Naive thymus-derived CD8-positive, alpha-beta T cell (primary cell): ENCODE results near the gene GCH1. TPM values are rescaled to one million over a fixed set of nuclear protein-coding genes. Genes with fewer than 3 reads are reported as not detected.

ENCODE experiments used
- ATAC-seq, 2 donors: fragments of 150-1000 bp; cut with Tn5 transposase in 1 of 2; sonication (Bioruptor Pico), chemical (Tn5 transposase) in 1 of 2; 1 replicate in 1 of 2; 2 replicates in 1 of 2; pipeline ENCODE4 v1.10.0; 2021; ENCODE audit warnings: mild to moderate bottlenecking in 2 of 2, moderate library complexity in 2 of 2
- POLR2A ChIA-PET: fragments of 350-600 bp; sonication (Branson Sonifier 250); formaldehyde crosslinking; loops from one replicate; lab custom pipeline; 2021; ENCODE audit warnings: antibody characterized with exemption; lab: Charles Lee
- DNase-seq, 10 donors: peaks; one replicate each; pipeline versions ENCODE4 v3.0.0 to v3.0.0-alpha.2; 2020 to 2022
- H3K27ac Mint-ChIP-seq, 10 donors: one replicate each; pipeline ENCODE4 v1.8.0; 2020 to 2022; ENCODE audit warnings: mild to moderate bottlenecking in 10 of 10, mixed read lengths in 10 of 10, moderate library complexity in 4 of 10, inconsistent platforms in 1 of 10
- H3K27me3 Mint-ChIP-seq, 5 donors: one replicate each; pipeline ENCODE4 v1.8.0; 2021 to 2022; ENCODE audit warnings: mixed read lengths in 5 of 5
- H3K36me3 Mint-ChIP-seq, 3 donors: one replicate each; pipeline ENCODE4 v1.8.0; 2020 to 2022; ENCODE audit warnings: mixed read lengths in 3 of 3, mild to moderate bottlenecking in 2 of 3, inconsistent platforms in 1 of 3
- H3K4me1 Mint-ChIP-seq, 4 donors: one replicate each; pipeline ENCODE4 v1.8.0; 2021 to 2022; ENCODE audit warnings: mixed read lengths in 4 of 4
- H3K4me3 Mint-ChIP-seq, 10 donors: one replicate each; pipeline ENCODE4 v1.8.0; 2020 to 2022; ENCODE audit warnings: mild to moderate bottlenecking in 10 of 10, mixed read lengths in 10 of 10, moderate library complexity in 6 of 10, inconsistent platforms in 1 of 10
- H3K9me3 Mint-ChIP-seq, 9 donors: one replicate each; pipeline ENCODE4 v1.8.0; 2020 to 2022; ENCODE audit warnings: mixed read lengths in 9 of 9, mild to moderate bottlenecking in 3 of 9, inconsistent platforms in 1 of 9, moderate library complexity in 1 of 9
- microRNA-seq: library from miRNA; unstranded; fragments of <30 nt; microRNA quantifications from one replicate; pipeline ENCODE4 v1.2.0, GENCODE V29; 2022; ENCODE audit warnings: borderline microRNAs expressed
- polyA plus RNA-seq, 3 donors: library from polyadenylated mRNA; unstranded; fragments of 300-500 nt; fragmentation: Illumina TruSeq; gene quantifications; one replicate each; pipeline ENCODE4 v1.2.3, GENCODE V29; 2021
- total RNA-seq, 8 experiments: library from RNA in 2 of 8; stranded (reverse) in 2 of 8; gene quantifications; one replicate each; pipeline ENCODE4 v1.2.3 and lab custom pipeline; 2021 to 2026

GCH1 gene
- total and polyA plus RNA-seq, 5 experiments from 2014 or later = 22.3 to 29.4 (median 24.3) TPM

- Mint-ChIP-seq H3K27ac (no peak overlapping the region), H3K4me1 (no peaks in the 10 kb centered on the region), H3K27me3 (peaks cover 5 to 21% (median 9%) of the 10 kb centered on the region in 5 donors), H3K9me3 (peaks cover 0 to 10% (median 2%) of the 10 kb centered on the region in 9 donors), H3K4me3 (no peak overlapping the region), H3K36me3 (peaks cover 0 to 3% (median 0%) of the 10 kb centered on the region in 3 donors)
- POLR2A ChIA-PET = no interaction called here
- ATAC-seq (no peak), DNase-seq (no peak)
These were observed 104.6 kb downstream of the GCH1 start for GRCh38 chr14:54797986-54798385.

GRCh38 chr14:54797556-54797955 is 105.1 kb downstream of the GCH1 start:
- peaks cover 0 to 10% (median 2%) of the 10 kb centered on the region in 9 donors for H3K9me3 Mint-ChIP-seq
- H3K27ac Mint-ChIP-seq = no peak overlapping the region
- H3K36me3 Mint-ChIP-seq = peaks cover 0 to 3% (median 0%) of the 10 kb centered on the region in 3 donors
- no peak for DNase-seq
- H3K4me3 Mint-ChIP-seq = no peak overlapping the region
- ATAC-seq = no peak
- H3K4me1 Mint-ChIP-seq = no peaks in the 10 kb centered on the region
- peaks cover 5 to 21% (median 9%) of the 10 kb centered on the region in 5 donors for H3K27me3 Mint-ChIP-seq
- POLR2A ChIA-PET = no interaction called here

GRCh38 chr14:54796961-54797360 is 105.7 kb downstream of the GCH1 start:
- no peaks in the 10 kb centered on the region for H3K4me1 Mint-ChIP-seq
- DNase-seq = no peak
- H3K9me3 Mint-ChIP-seq = peaks cover 0 to 10% (median 2%) of the 10 kb centered on the region in 9 donors
- no peak overlapping the region for H3K4me3 Mint-ChIP-seq
- POLR2A ChIA-PET = no interaction called here
- H3K27me3 Mint-ChIP-seq = peaks cover 5 to 21% (median 9%) of the 10 kb centered on the region in 5 donors
- H3K36me3 Mint-ChIP-seq = peaks cover 0 to 3% (median 0%) of the 10 kb centered on the region in 3 donors
- H3K27ac Mint-ChIP-seq = no peak overlapping the region
- no peak for ATAC-seq

- Mint-ChIP-seq H3K27me3 (peaks cover 0 to 8% (median 2%) of the 10 kb centered on the region in 5 donors), H3K9me3 (peaks cover 0 to 10% (median 2%) of the 10 kb centered on the region in 9 donors), H3K4me3 (no peak overlapping the region), H3K36me3 (peaks cover 0 to 3% (median 0%) of the 10 kb centered on the region in 3 donors), H3K4me1 (no peaks in the 10 kb centered on the region), H3K27ac (no peak overlapping the region)
- POLR2A ChIA-PET = no interaction called here
- DNase-seq = no peak
- no peak for ATAC-seq
These were observed 107.8 kb downstream of the GCH1 start for GRCh38 chr14:54794796-54795195.

GRCh38 chr14:54794159-54794558 is 108.5 kb downstream of the GCH1 start:
- ATAC-seq (no peak), DNase-seq (no peak)
- no peak overlapping the region for H3K4me3 Mint-ChIP-seq
- H3K9me3 Mint-ChIP-seq = peaks cover 0 to 10% (median 2%) of the 10 kb centered on the region in 9 donors
- POLR2A ChIA-PET = interaction anchor here (0.6 kb wide), 1 partner anchor 83 kb away, joined by 3 read pairs; no protein-coding TSS in a partner anchor
- no peak overlapping the region for H3K27ac Mint-ChIP-seq
- H3K36me3 Mint-ChIP-seq = peaks cover 0 to 3% (median 0%) of the 10 kb centered on the region in 3 donors
- peaks cover 0 to 6% (median 2%) of the 10 kb centered on the region in 5 donors for H3K27me3 Mint-ChIP-seq
- H3K4me1 Mint-ChIP-seq = no peaks in the 10 kb centered on the region

- Mint-ChIP-seq H3K36me3 (peaks cover 0 to 3% (median 0%) of the 10 kb centered on the region in 3 donors), H3K9me3 (peaks cover 0 to 10% (median 2%) of the 10 kb centered on the region in 9 donors), H3K4me1 (no peaks in the 10 kb centered on the region), H3K4me3 (no peak overlapping the region), H3K27me3 (peaks cover 0 to 5% (median 2%) of the 10 kb centered on the region in 5 donors), H3K27ac (no peak overlapping the region)
- POLR2A ChIA-PET = no interaction called here
- DNase-seq = no peak
- no peak for ATAC-seq
These were observed 110.3 kb downstream of the GCH1 start for GRCh38 chr14:54792288-54792687.

Small RNA genes lying within 50 kb of the gene (microRNA-seq; reads per million reads assigned to microRNA genes)
- not detected for gene MIR4308

Other genes starting within 250 kb of the GCH1 start
- gene WDHD1, start 124.3 kb upstream of the GCH1 start, total RNA-seq = 1 to 10 TPM; 3.9 to 4.9 TPM
- gene WDHD1, start 124.3 kb upstream of the GCH1 start, polyA plus RNA-seq = 1 to 10 TPM; 2.2 to 3.8 (median 2.4) TPM
- gene SOCS4, start 124.4 kb upstream of the GCH1 start, total RNA-seq = 10 to 100 TPM; 20.2 to 22.5 TPM
- gene SOCS4, start 124.4 kb upstream of the GCH1 start, polyA plus RNA-seq = 1 to 10 TPM; 1.5 to 2.9 (median 1.9) TPM
- gene MAPK1IP1L, start 148.8 kb upstream of the GCH1 start, total RNA-seq = 10 to 100 TPM; 73.6 to 75.4 TPM
- 10 to 100 TPM; 59.4 to 75.4 (median 65.7) TPM for gene MAPK1IP1L, start 148.8 kb upstream of the GCH1 start, polyA plus RNA-seq
- 1 to 10 TPM; 6.9 to 7.2 TPM for gene LGALS3, start 226.4 kb upstream of the GCH1 start, total RNA-seq
- 1 to 10 TPM in 1 of 3 donors, under 1 TPM in 2; 0.18 to 5.8 (median 0.78) TPM for gene LGALS3, start 226.4 kb upstream of the GCH1 start, polyA plus RNA-seq